Glutamatergic neuron (in vitro differentiated cells): ENCODE results near the gene KCTD13. TPM values are rescaled to one million over a fixed set of nuclear protein-coding genes. Genes with fewer than 3 reads are reported as not detected.
A peak's percentile ranks its signal among the peaks of the same experiment; 100 is the strongest.

Experiments
- DNase-seq: peaks from one replicate; pipeline ENCODE4 v3.0.0; 2022
- H3K27ac Mint-ChIP-seq: one replicate; pipeline ENCODE4 v1.8.0; 2020; ENCODE audit warnings: mild to moderate bottlenecking, mixed read lengths, inconsistent platforms; ENCODE audit not compliant: unreplicated experiment
- H3K27me3 Mint-ChIP-seq: one replicate; pipeline ENCODE4 v1.8.0; 2020; ENCODE audit warnings: mild to moderate bottlenecking, moderate library complexity, mixed read lengths, inconsistent platforms; ENCODE audit not compliant: unreplicated experiment
- H3K36me3 Mint-ChIP-seq: one replicate; pipeline ENCODE4 v1.8.0; 2020; ENCODE audit warnings: mild to moderate bottlenecking, mixed read lengths, inconsistent platforms; ENCODE audit not compliant: unreplicated experiment
- H3K4me1 Mint-ChIP-seq: one replicate; pipeline ENCODE4 v1.8.0; 2020; ENCODE audit warnings: mild to moderate bottlenecking, low read depth, mixed read lengths, inconsistent platforms; ENCODE audit not compliant: unreplicated experiment
- H3K4me3 Mint-ChIP-seq: one replicate; pipeline ENCODE4 v1.8.0; 2020; ENCODE audit warnings: mild to moderate bottlenecking, mixed read lengths, inconsistent platforms; ENCODE audit not compliant: unreplicated experiment
- H3K9me3 Mint-ChIP-seq: one replicate; pipeline ENCODE4 v1.8.0; 2020; ENCODE audit warnings: mild to moderate bottlenecking, moderate library complexity, mixed read lengths, inconsistent platforms; ENCODE audit not compliant: unreplicated experiment
- CTCF ChIP-seq: fragments of 200-600 bp; sonication (generic); IDR thresholded peaks from one replicate; pipeline ENCODE4 v1.5.0; 2021; ENCODE audit not compliant: partially characterized antibody, unreplicated experiment
- total RNA-seq: library from RNA; stranded (reverse); fragmentation: NEBNext Ultra II Directional; extraction: Animal tissue kit (Norgen Biotek cat#: 25700); gene quantifications from one replicate; pipeline ENCODE4 v1.2.1, GENCODE V29; 2021; ENCODE audit not compliant: unreplicated experiment

Gene KCTD13
- total RNA-seq, 1 donor from 2014 or later = 18.4 TPM

- no peaks in the 10 kb centered on the region for H3K36me3 Mint-ChIP-seq
- TF ChIP-seq CTCF = no peak
- no peak for DNase-seq
- no peak overlapping the region for H3K4me3 Mint-ChIP-seq
- no peak overlapping the region for H3K27ac Mint-ChIP-seq
- H3K27me3 Mint-ChIP-seq = peaks cover 2% of the 10 kb centered on the region
- no peaks in the 10 kb centered on the region for H3K4me1 Mint-ChIP-seq
- H3K9me3 Mint-ChIP-seq = peaks cover 4% of the 10 kb centered on the region
Observed at GRCh38 chr16:29958756-29959155, 32.7 kb upstream of the KCTD13 start.

GRCh38 chr16:29951625-29952365 is 25.8 kb upstream of the KCTD13 start:
- no peak for DNase-seq
- no peak overlapping the region for H3K4me3 Mint-ChIP-seq
- H3K4me1 Mint-ChIP-seq = no peaks in the 10 kb centered on the region
- H3K36me3 Mint-ChIP-seq = peaks cover 10% of the 10 kb centered on the region
- peak; percentile 13 for TF ChIP-seq CTCF
- H3K27ac Mint-ChIP-seq = no peak overlapping the region
- peaks cover 6% of the 10 kb centered on the region for H3K9me3 Mint-ChIP-seq
- H3K27me3 Mint-ChIP-seq = no peaks in the 10 kb centered on the region

- DNase-seq = no peak
- Mint-ChIP-seq H3K27me3 (no peaks in the 10 kb centered on the region), H3K9me3 (peaks cover 6% of the 10 kb centered on the region), H3K27ac (no peak overlapping the region), H3K4me3 (no peak overlapping the region), H3K4me1 (no peaks in the 10 kb centered on the region), H3K36me3 (peaks cover 10% of the 10 kb centered on the region)
- no peak for TF ChIP-seq CTCF
Observed at GRCh38 chr16:29950806-29951461, 24.9 kb upstream of the KCTD13 start.

GRCh38 chr16:29947897-29948296 is 21.9 kb upstream of the KCTD13 start:
- peaks cover 10% of the 10 kb centered on the region for H3K36me3 Mint-ChIP-seq
- H3K27ac Mint-ChIP-seq = no peak overlapping the region
- H3K27me3 Mint-ChIP-seq = no peaks in the 10 kb centered on the region
- H3K4me1 Mint-ChIP-seq = no peaks in the 10 kb centered on the region
- no peak for DNase-seq
- no peak overlapping the region for H3K4me3 Mint-ChIP-seq
- TF ChIP-seq CTCF = no peak
- peaks cover 6% of the 10 kb centered on the region for H3K9me3 Mint-ChIP-seq
